Thyroid gland (tissue), 4 donors: ENCODE data around the gene MPL.

Experiments used
- POLR2A ChIP-seq, 2 donors: fragments of 450-650 bp; IDR thresholded peaks; one replicate each; pipeline ENCODE4 v1.6.1; 2017; ENCODE audit warnings: antibody characterized with exemption in 2 of 2, mild to moderate bottlenecking in 2 of 2, moderate library complexity in 1 of 2
- TF ChIP-seq, protein P1 (sequence below), 6 experiments: fragments of 200-600 bp in 3 of 6; fragments of 450-650 bp in 3 of 6; sonication (generic) in 3 of 6; IDR thresholded peaks; one replicate each; pipeline ENCODE4 v1.5.1; 2016 to 2019; ENCODE audit warnings: antibody characterized with exemption in 6 of 6, mild to moderate bottlenecking in 2 of 6, inconsistent platforms in 1 of 6, moderate library complexity in 1 of 6

DNA sequence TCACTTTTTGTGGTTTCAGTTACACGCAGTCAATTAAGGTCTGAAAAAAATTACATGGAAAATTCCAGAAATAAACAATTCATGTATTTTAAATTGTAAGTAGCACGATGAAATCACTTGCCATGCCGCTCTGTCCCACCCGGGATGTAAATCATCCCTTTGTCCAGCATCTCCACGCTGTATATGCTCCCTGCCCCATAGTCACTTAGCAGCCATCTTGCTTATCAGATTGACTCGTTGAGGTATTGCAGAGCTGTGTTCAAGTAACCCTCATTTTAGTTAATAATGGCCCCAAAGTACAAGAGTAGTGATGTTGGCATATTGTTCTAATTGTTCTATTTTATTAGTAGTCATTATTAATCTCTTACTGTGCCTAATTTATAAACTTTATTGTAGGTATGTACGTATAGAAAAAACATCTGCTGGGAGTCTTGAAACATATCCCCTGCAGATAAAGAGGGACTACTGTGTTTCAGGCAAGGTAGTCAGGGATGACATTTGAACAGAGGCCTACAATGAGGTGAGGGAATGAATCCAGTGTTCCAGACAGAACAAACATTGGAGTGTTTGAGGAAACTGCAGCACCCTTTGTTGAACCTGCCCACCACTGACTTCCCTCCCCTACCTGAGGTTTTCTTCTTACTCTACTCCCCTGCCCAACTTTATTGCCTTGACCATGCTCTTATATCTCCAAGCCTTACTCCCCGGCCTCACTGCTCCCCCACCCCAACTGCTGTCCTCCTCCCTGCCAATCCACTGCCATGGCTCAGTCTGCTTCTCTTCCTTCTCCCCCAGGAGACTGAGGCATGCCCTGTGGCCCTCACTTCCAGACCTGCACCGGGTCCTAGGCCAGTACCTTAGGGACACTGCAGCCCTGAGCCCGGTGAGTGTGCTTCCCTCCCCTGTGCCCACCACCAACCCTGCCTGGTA, 14.1 kb downstream of the MPL start:
- TF ChIP-seq, protein P1, sequence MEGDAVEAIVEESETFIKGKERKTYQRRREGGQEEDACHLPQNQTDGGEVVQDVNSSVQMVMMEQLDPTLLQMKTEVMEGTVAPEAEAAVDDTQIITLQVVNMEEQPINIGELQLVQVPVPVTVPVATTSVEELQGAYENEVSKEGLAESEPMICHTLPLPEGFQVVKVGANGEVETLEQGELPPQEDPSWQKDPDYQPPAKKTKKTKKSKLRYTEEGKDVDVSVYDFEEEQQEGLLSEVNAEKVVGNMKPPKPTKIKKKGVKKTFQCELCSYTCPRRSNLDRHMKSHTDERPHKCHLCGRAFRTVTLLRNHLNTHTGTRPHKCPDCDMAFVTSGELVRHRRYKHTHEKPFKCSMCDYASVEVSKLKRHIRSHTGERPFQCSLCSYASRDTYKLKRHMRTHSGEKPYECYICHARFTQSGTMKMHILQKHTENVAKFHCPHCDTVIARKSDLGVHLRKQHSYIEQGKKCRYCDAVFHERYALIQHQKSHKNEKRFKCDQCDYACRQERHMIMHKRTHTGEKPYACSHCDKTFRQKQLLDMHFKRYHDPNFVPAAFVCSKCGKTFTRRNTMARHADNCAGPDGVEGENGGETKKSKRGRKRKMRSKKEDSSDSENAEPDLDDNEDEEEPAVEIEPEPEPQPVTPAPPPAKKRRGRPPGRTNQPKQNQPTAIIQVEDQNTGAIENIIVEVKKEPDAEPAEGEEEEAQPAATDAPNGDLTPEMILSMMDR (IDR thresholded peaks at IDR 0.05): no peak
- no peak for TF ChIP-seq POLR2A (IDR thresholded peaks at IDR 0.05)
